Hypothalamus (tissue), 51 donors: ENCODE measurements around the gene EPHA1.
"Not testable (repeated sequence)": the region's sequence is repeated elsewhere in the genome, so short reads cannot be mapped to it uniquely, and the experiment has no call there.

Experiments used
- DNase-seq, 51 donors: peaks; one replicate each; lab custom pipeline; 2025; lab: John Stamatoyannopoulos, UW

Gene EPHA1

GRCh38 chr7:143433759-143434158, 25.1 kb upstream of the EPHA1 start:
- no peak for DNase-seq

GRCh38 chr7:143431109-143431508, 22.5 kb upstream of the EPHA1 start:
- no peak for DNase-seq

GRCh38 chr7:143429770-143430698, 21.4 kb upstream of the EPHA1 start:
- no peak for DNase-seq

GRCh38 chr7:143426479-143427142, 18.0 kb upstream of the EPHA1 start:
- DNase-seq: no peak

GRCh38 chr7:143424476-143424875, 15.8 kb upstream of the EPHA1 start:
- DNase-seq: not testable (repeated sequence)

GRCh38 chr7:143422033-143422432, 13.4 kb upstream of the EPHA1 start:
- DNase-seq: no peak

- DNase-seq: not testable (repeated sequence)
These were observed 12.0 kb upstream of the EPHA1 start for GRCh38 chr7:143420624-143421023.

- no peak for DNase-seq
These were observed 11.2 kb upstream of the EPHA1 start for GRCh38 chr7:143419880-143420279.

GRCh38 chr7:143418681-143419458, 10.2 kb upstream of the EPHA1 start:
- no peak for DNase-seq

- no peak for DNase-seq
These were observed 9.2 kb upstream of the EPHA1 start for GRCh38 chr7:143417734-143418383.

- DNase-seq: peak in 3 of 51 donors; percentile 5 to 35 (median 10)
These were observed 8.0 kb upstream of the EPHA1 start for GRCh38 chr7:143416565-143417149.

- DNase-seq: peak in 1 of 51 donors; percentile 6
These were observed 7.2 kb upstream of the EPHA1 start for GRCh38 chr7:143415742-143416397.

GRCh38 chr7:143415209-143415608, 6.6 kb upstream of the EPHA1 start:
- not testable (repeated sequence) for DNase-seq

GRCh38 chr7:143413123-143413522, 4.5 kb upstream of the EPHA1 start:
- DNase-seq: no peak

GRCh38 chr7:143411976-143412708, 3.5 kb upstream of the EPHA1 start:
- no peak for DNase-seq

GRCh38 chr7:143410521-143411004, 1.9 kb upstream of the EPHA1 start:
- DNase-seq: no peak

GRCh38 chr7:143408252-143408685, 387 bp downstream of the EPHA1 start:
- no peak for DNase-seq
